K562 (cell line): ENCODE measurements around the gene CHRM1. TPM values are rescaled to one million over a fixed set of nuclear protein-coding genes. Genes with fewer than 3 reads are reported as not detected.

ENCODE experiments used
- ATF7 ChIP-seq: fragments of 450-650 bp; IDR thresholded peaks from 2 replicates; pipeline ENCODE4 v1.7.1; 2014; ENCODE audit warnings: mild to moderate bottlenecking, moderate library complexity
- E2F5 ChIP-seq: sonication (generic); formaldehyde crosslinking; IDR thresholded peaks from 2 replicates; pipeline ENCODE4 v1.8.0; 2022; ENCODE audit warnings: mild to moderate bottlenecking, missing genetic modification reagents
- FIP1L1 ChIP-seq: fragments of 200-400 bp; formaldehyde crosslinking; IDR thresholded peaks from 2 replicates; pipeline ENCODE4 v1.6.1; 2018; ENCODE audit warnings: mild to moderate bottlenecking, low read depth, low read length; ENCODE audit not compliant: poor library complexity, severe bottlenecking
- HDAC2 ChIP-seq: fragments of 450-650 bp; IDR thresholded peaks from 2 replicates; pipeline ENCODE4 v1.6.1; 2016; ENCODE audit warnings: mild to moderate bottlenecking
- KLF13 ChIP-seq: fragments of 450-650 bp; IDR thresholded peaks from 2 replicates; pipeline ENCODE4 v1.6.1; 2016; ENCODE audit warnings: missing genetic modification characterization, low read depth, mild to moderate bottlenecking, missing compliant biosample characterization, moderate library complexity, borderline replicate concordance
- MXI1 ChIP-seq: IDR thresholded peaks from 2 replicates; pipeline ENCODE4 v1.6.1; 2011; ENCODE audit warnings: low read depth, mild to moderate bottlenecking, improper control_type of control experiment, low read length
- NCOA6 ChIP-seq: fragments of 450-650 bp; IDR thresholded peaks from 2 replicates; pipeline ENCODE4 v1.6.1; 2017; ENCODE audit warnings: mild to moderate bottlenecking
- PHF8 ChIP-seq: fragments of 200-600 bp; sonication (generic); IDR thresholded peaks from 2 replicates; pipeline ENCODE4 v1.6.1; 2012; ENCODE audit warnings: mixed run types, mild to moderate bottlenecking, inconsistent platforms, low read length, moderate library complexity, borderline replicate concordance
- PTTG1 ChIP-seq: fragments of 450-650 bp; IDR thresholded peaks from 2 replicates; pipeline ENCODE4 v1.6.1; 2016; ENCODE audit warnings: low read depth, mild to moderate bottlenecking, missing genetic modification characterization, missing compliant biosample characterization
- SAFB ChIP-seq: fragments of 200-400 bp; formaldehyde crosslinking; IDR thresholded peaks from 2 replicates; pipeline ENCODE4 v1.6.1; 2017; ENCODE audit warnings: low read depth, low read length, borderline replicate concordance
- SMARCB1 ChIP-seq: IDR thresholded peaks from 2 replicates; pipeline ENCODE4 v1.6.1; 2011; ENCODE audit warnings: improper control_type of control experiment, low read depth; ENCODE audit not compliant: insufficient read length
- SPI1 ChIP-seq: IDR thresholded peaks from 2 replicates; pipeline ENCODE4 v1.6.1; 2011; ENCODE audit warnings: low read depth, low read length, control low read depth, borderline replicate concordance
- U2AF1 ChIP-seq: fragments of 200-400 bp; formaldehyde crosslinking; optimal IDR thresholded peaks from 2 replicates; pipeline ENCODE3; 2017; ENCODE audit warnings: mild to moderate bottlenecking, low read depth, low read length, moderate library complexity
- USF1 ChIP-seq: sonication (generic); formaldehyde crosslinking; IDR thresholded peaks from 2 replicates; pipeline ENCODE4 v1.9.0; 2022; ENCODE audit warnings: mild to moderate bottlenecking, missing genetic modification reagents
- ZNF668 ChIP-seq: fragments of 250-450 bp; sonication (Bioruptor Pico); IDR thresholded peaks from 2 replicates; pipeline ENCODE4 v1.8.0; 2022; ENCODE audit warnings: mild to moderate bottlenecking, inconsistent platforms
- polyA plus RNA-seq, 8 experiments: library from polyadenylated mRNA; depleted of rRNA in 4 of 8; stranded (reverse) in 5 of 8; unstranded in 3 of 8; fragments of >200 nt; fragmentation: Nextera tagmentation in 2 of 8; fragmentation: Illumina TruSeq in 1 of 8; extraction: Ambion mirVana in 2 of 8; extraction: Trizol in 1 of 8; gene quantifications; 2 replicates each; pipeline versions ENCODE4 v1.2.1 to v1.2.3, GENCODE V29; 2011 to 2014; ENCODE audit warnings: inconsistent platforms in 1 of 8, missing spikeins in 1 of 8
- total RNA-seq, 7 experiments: library from RNA; depleted of rRNA in 6 of 7; stranded (reverse); fragments of >200 nt in 6 of 7; fragmentation: Illumina TruSeq in 2 of 7; extraction: Trizol in 2 of 7; gene quantifications; 2 replicates each; pipeline versions ENCODE4 v1.2.1 to v1.2.3, GENCODE V29; 2011 to 2021; ENCODE audit warnings: low replicate concordance in 1 of 7
- TF ChIP-seq, protein P1 (sequence below): fragments of 450-650 bp; IDR thresholded peaks from 2 replicates; pipeline ENCODE4 v1.6.1; 2016; ENCODE audit warnings: low read depth, mild to moderate bottlenecking, moderate library complexity
- TF ChIP-seq, protein P2 (sequence below): sonication (generic); formaldehyde crosslinking; IDR thresholded peaks from 2 replicates; pipeline ENCODE4 v1.8.0; 2022; ENCODE audit warnings: mild to moderate bottlenecking, missing genetic modification reagents
- TF ChIP-seq, protein P3 (sequence below): sonication (generic); formaldehyde crosslinking; IDR thresholded peaks from 2 replicates; pipeline ENCODE4 v1.8.1; 2022; ENCODE audit warnings: missing genetic modification reagents
- TF ChIP-seq, protein P4 (sequence below), 2 experiments: fragments of 250-450 bp in 1 of 2; fragments of 450-650 bp in 1 of 2; sonication (Bioruptor Pico) in 1 of 2; IDR thresholded peaks; 2 replicates each; pipeline versions ENCODE4 v1.6.1 to v1.8.0; 2016 to 2021; ENCODE audit warnings: mild to moderate bottlenecking in 2 of 2, moderate library complexity in 2 of 2, missing compliant biosample characterization in 1 of 2, missing genetic modification characterization in 1 of 2
- TF ChIP-seq, protein P5 (sequence below): fragments of 250-450 bp; sonication (Bioruptor Pico); IDR thresholded peaks from 2 replicates; pipeline ENCODE4 v1.4.0; 2020; ENCODE audit warnings: mild to moderate bottlenecking, moderate library complexity

CHRM1 gene
- total and polyA plus RNA-seq, 9 of the 15 experiments (the other 6 are each of a cell fraction or from before 2014, with no cell fraction given) = not detected

- TF ChIP-seq FIP1L1 (no peak), ATF7 (no peak), ZNF668 (CRISPR knock-in tag) (no peak), KLF13 (tag) (no peak), NCOA6 (no peak), MXI1 (no peak), E2F5 (CRISPR knock-in tag) (no peak), PHF8 (no peak), USF1 (CRISPR knock-in tag) (no peak), SAFB (no peak), HDAC2 (no peak), PTTG1 (tag) (no peak), SMARCB1 (no peak), SPI1 (no peak), U2AF1 (no peak)
- TF ChIP-seq, protein P1, sequence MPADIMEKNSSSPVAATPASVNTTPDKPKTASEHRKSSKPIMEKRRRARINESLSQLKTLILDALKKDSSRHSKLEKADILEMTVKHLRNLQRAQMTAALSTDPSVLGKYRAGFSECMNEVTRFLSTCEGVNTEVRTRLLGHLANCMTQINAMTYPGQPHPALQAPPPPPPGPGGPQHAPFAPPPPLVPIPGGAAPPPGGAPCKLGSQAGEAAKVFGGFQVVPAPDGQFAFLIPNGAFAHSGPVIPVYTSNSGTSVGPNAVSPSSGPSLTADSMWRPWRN = no peak
- TF ChIP-seq, protein P2, sequence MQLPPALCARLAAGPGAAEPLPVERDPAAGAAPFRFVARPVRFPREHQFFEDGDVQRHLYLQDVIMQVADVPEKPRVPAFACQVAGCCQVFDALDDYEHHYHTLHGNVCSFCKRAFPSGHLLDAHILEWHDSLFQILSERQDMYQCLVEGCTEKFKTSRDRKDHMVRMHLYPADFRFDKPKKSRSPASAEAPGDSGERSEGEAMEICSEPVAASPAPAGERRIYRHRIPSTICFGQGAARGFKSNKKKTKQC (CRISPR knock-in tag) = no peak
- TF ChIP-seq, protein P3, sequence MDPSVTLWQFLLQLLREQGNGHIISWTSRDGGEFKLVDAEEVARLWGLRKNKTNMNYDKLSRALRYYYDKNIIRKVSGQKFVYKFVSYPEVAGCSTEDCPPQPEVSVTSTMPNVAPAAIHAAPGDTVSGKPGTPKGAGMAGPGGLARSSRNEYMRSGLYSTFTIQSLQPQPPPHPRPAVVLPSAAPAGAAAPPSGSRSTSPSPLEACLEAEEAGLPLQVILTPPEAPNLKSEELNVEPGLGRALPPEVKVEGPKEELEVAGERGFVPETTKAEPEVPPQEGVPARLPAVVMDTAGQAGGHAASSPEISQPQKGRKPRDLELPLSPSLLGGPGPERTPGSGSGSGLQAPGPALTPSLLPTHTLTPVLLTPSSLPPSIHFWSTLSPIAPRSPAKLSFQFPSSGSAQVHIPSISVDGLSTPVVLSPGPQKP = no peak
- TF ChIP-seq, protein P4, sequence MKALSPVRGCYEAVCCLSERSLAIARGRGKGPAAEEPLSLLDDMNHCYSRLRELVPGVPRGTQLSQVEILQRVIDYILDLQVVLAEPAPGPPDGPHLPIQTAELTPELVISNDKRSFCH (CRISPR knock-in tag; IDR thresholded peaks at IDR 0.05) = no peak
- TF ChIP-seq, protein P4 (tag; IDR thresholded peaks at IDR 0.05) = 0 out of 2 replicates have a peak, but pooled peaks have one; percentile 28
- TF ChIP-seq, protein P5, sequence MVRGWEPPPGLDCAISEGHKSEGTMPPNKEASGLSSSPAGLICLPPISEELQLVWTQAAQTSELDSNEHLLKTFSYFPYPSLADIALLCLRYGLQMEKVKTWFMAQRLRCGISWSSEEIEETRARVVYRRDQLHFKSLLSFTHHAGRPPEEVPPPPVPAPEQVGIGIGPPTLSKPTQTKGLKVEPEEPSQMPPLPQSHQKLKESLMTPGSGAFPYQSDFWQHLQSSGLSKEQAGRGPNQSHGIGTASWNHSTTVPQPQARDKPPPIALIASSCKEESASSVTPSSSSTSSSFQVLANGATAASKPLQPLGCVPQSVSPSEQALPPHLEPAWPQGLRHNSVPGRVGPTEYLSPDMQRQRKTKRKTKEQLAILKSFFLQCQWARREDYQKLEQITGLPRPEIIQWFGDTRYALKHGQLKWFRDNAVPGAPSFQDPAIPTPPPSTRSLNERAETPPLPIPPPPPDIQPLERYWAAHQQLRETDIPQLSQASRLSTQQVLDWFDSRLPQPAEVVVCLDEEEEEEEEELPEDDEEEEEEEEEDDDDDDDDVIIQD (CRISPR knock-in tag) = no peak
Observed at GRCh38 chr11:62880231-62880802, 40.8 kb downstream of the CHRM1 start (continued).
